ENCODE results near the gene CACNA1G.

CACNA1G gene

DNA sequence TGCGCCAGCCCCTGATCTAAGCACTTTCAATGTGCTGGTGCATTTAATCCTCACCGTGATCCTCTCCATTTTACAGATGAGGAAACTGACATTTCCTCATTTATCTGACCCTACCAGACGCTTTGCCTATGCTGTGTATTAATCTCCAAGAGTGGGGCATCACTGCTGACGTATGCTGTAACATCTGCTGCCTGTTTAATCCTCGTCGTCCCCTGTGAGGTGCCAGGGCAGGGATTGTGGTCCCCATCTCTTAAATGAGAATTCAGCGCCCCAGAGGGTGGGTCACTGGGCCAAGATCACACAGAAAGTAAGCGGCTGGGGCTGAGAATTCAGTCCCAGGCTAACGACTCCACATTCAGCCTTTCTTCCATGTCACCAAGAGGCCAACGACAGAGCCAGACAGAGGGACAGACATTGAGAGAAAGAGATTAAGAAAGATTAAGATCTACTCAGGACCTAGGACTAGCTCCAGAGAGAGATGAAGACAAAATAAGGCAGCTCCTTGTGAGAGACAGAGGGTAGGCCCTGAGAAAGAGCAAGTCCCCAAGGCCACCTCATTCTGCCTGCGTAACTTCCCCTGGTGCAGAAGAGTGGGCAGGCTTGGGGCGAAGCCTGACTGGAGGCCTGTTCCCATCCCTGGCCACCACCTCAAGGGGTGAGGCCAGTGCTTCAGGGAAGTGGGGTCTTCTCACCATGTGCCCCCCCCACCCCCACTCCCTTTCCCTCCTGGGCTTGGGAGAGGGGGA lies 13.5 kb downstream of the CACNA1G start:
- ATAC-seq (replicated peaks) (no peak), DNase-seq (no peak)
- Mint-ChIP-seq H3K9me3 (no peaks in the 10 kb centered on the region), H3K27ac (no peak overlapping the region), H3K4me3 (no peak overlapping the region), H3K36me3 (no peaks in the 10 kb centered on the region), H3K4me1 (peaks cover 0 to 2% of the 10 kb centered on the region in 2 donors), H3K27me3 (peaks cover 49 to 60% of the 10 kb centered on the region in 2 donors)

DNA sequence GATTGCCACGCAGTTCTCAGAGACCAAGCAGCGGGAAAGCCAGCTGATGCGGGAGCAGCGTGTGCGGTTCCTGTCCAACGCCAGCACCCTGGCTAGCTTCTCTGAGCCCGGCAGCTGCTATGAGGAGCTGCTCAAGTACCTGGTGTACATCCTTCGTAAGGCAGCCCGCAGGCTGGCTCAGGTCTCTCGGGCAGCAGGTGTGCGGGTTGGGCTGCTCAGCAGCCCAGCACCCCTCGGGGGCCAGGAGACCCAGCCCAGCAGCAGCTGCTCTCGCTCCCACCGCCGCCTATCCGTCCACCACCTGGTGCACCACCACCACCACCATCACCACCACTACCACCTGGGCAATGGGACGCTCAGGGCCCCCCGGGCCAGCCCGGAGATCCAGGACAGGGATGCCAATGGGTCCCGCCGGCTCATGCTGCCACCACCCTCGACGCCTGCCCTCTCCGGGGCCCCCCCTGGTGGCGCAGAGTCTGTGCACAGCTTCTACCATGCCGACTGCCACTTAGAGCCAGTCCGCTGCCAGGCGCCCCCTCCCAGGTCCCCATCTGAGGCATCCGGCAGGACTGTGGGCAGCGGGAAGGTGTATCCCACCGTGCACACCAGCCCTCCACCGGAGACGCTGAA lies 15.2 kb downstream of the CACNA1G start:
- H3K36me3 Mint-ChIP-seq: no peaks in the 10 kb centered on the region
- H3K27ac Mint-ChIP-seq: no peak overlapping the region
- no peak for DNase-seq
- H3K4me1 Mint-ChIP-seq: peaks cover 0 to 2% of the 10 kb centered on the region in 2 donors
- ATAC-seq (replicated peaks): no peak
- H3K27me3 Mint-ChIP-seq: peaks cover 46 to 60% of the 10 kb centered on the region in 2 donors
- no peaks in the 10 kb centered on the region for H3K9me3 Mint-ChIP-seq
- no peak overlapping the region for H3K4me3 Mint-ChIP-seq

DNA sequence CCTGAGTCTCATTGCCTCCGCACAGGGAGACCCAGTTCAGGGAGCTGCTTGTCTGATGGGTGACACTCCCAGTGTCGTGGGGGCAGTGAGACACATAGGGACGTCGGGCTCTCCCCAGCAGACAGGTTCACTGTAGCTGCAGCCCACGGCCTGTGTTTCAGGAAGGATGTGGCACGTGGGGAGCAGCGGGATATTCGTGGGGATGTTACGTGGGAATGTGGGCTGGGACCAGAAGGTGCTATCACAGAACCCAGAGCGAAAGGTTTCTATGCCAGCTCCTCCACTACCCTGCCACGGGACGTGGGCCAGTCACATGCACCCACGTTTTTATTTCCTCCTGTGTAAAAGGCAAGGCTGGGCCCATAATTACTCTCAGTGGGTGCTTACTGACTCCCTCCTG lies 16.3 kb downstream of the CACNA1G start:
- peaks cover 45 to 61% of the 10 kb centered on the region in 2 donors for H3K27me3 Mint-ChIP-seq
- no peak for ATAC-seq (replicated peaks)
- no peaks in the 10 kb centered on the region for H3K36me3 Mint-ChIP-seq
- no peak for DNase-seq
- H3K4me3 Mint-ChIP-seq: no peak overlapping the region
- peaks cover 0 to 2% of the 10 kb centered on the region in 2 donors for H3K4me1 Mint-ChIP-seq
- no peaks in the 10 kb centered on the region for H3K9me3 Mint-ChIP-seq
- no peak overlapping the region for H3K27ac Mint-ChIP-seq

DNA sequence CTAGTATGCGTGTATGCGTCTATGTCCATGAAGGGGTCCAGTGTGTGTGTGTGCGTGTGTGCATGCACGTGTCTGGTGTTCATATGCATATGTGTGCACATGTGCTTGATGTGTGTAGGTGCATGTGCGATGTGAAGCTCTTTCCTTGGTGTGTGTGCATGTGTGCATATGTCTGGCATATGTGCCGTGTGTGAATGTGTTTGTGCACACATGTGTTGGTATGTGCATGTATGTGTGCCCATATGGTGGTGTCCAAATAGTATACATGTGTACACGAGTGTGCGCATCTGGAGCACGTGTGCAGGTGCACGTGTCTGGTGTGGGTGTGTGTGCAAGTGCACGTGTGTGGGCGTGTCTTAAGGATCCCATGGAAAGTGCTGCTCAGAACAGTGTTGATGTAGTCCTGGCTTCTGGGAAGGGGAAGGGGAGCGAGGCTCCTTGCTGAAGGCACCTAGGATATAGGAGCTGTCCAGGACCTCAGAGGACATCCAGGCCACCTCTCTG lies 17.0 kb downstream of the CACNA1G start:
- Mint-ChIP-seq H3K36me3 (no peaks in the 10 kb centered on the region), H3K27me3 (peaks cover 45 to 62% of the 10 kb centered on the region in 2 donors), H3K4me1 (peaks cover 0 to 2% of the 10 kb centered on the region in 2 donors), H3K27ac (no peak overlapping the region), H3K9me3 (no peaks in the 10 kb centered on the region), H3K4me3 (no peak overlapping the region)
- DNase-seq: no peak
- no peak for ATAC-seq (replicated peaks)

DNA sequence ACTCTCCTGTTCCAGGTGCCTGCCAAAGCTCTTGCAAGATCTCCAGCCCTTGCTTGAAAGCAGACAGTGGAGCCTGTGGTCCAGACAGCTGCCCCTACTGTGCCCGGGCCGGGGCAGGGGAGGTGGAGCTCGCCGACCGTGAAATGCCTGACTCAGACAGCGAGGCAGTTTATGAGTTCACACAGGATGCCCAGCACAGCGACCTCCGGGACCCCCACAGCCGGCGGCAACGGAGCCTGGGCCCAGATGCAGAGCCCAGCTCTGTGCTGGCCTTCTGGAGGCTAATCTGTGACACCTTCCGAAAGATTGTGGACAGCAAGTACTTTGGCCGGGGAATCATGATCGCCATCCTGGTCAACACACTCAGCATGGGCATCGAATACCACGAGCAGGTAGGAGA lies 17.7 kb downstream of the CACNA1G start:
- no peak overlapping the region for H3K4me3 Mint-ChIP-seq
- no peaks in the 10 kb centered on the region for H3K36me3 Mint-ChIP-seq
- peaks cover 0 to 2% of the 10 kb centered on the region in 2 donors for H3K4me1 Mint-ChIP-seq
- no peaks in the 10 kb centered on the region for H3K9me3 Mint-ChIP-seq
- H3K27me3 Mint-ChIP-seq: peaks cover 45 to 61% of the 10 kb centered on the region in 2 donors
- no peak for ATAC-seq (replicated peaks)
- H3K27ac Mint-ChIP-seq: no peak overlapping the region
- DNase-seq: no peak

DNA sequence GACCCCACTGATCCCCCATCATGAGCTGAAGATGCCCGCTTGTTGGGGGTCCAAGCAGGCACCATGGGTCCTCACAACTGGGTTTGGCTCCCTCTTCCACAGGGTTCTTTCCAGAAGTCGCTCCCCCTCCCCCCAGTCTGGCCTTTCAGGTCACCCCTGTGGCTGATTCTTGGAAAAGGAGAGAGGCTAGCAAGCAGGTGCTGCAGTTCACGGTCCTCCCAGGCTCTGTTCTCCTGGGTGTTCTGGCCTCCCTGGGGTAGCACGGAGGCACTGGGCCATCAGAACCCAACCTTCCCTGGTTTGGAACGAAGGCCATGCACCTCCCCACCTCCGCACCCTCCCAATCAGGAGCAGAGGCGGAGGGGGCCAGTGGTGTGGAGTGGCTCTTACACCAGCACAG lies 18.9 kb downstream of the CACNA1G start:
- no peaks in the 10 kb centered on the region for H3K9me3 Mint-ChIP-seq
- peaks cover 0 to 2% of the 10 kb centered on the region in 2 donors for H3K4me1 Mint-ChIP-seq
- no peak for DNase-seq
- no peak overlapping the region for H3K4me3 Mint-ChIP-seq
- no peaks in the 10 kb centered on the region for H3K36me3 Mint-ChIP-seq
- peaks cover 54 to 67% of the 10 kb centered on the region in 2 donors for H3K27me3 Mint-ChIP-seq
- no peak for ATAC-seq (replicated peaks)
- H3K27ac Mint-ChIP-seq: no peak overlapping the region

DNA sequence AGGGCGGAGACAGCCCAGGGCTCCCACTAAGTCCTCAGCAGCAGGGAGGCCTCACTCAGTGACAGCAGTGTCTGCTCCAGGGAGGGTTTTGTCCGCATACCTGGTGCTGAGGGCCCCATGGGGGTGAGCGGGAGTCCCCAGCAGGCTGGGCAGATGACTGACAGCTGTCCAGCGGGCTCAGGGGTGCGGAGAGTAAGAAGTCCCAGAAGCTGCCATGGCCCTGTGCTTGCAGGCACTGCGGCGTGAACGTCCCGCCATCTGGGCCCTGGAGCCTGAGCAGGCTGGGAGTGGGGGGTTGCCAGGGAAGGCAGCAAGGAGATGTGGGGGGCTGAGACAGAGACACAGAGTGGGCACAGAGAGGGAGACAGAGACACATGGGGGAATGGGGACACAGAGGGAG lies 20.1 kb downstream of the CACNA1G start:
- H3K9me3 Mint-ChIP-seq: no peaks in the 10 kb centered on the region
- peaks cover 0 to 2% of the 10 kb centered on the region in 2 donors for H3K4me1 Mint-ChIP-seq
- ATAC-seq (replicated peaks): no peak
- H3K27me3 Mint-ChIP-seq: peaks cover 55 to 67% of the 10 kb centered on the region in 2 donors
- H3K36me3 Mint-ChIP-seq: no peaks in the 10 kb centered on the region
- H3K27ac Mint-ChIP-seq: no peak overlapping the region
- H3K4me3 Mint-ChIP-seq: no peak overlapping the region
- DNase-seq: no peak

DNA sequence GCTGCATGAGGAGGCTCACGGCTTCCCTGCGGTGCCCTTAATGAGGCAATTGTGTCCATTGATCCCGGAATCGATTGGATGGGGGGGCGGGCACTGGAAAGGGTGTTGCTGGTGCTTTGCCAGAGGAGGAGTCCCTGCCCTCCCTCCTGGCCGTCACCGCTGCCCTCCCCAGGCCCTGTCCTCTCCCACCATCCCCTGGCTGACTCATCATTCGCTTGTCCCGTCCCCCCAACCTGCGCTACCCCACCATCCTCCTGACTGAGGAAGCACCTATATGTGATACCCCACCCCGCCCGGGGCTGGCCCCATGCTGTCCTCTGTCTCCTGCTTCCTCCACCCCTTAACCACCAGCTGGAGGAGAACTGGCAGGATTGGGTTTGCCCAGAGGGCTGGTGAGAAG lies 20.8 kb downstream of the CACNA1G start:
- ATAC-seq (replicated peaks) (no peak), DNase-seq (no peak)
- peaks cover 0 to 2% of the 10 kb centered on the region in 2 donors for H3K4me1 Mint-ChIP-seq
- no peaks in the 10 kb centered on the region for H3K9me3 Mint-ChIP-seq
- H3K4me3 Mint-ChIP-seq: no peak overlapping the region
- H3K36me3 Mint-ChIP-seq: no peaks in the 10 kb centered on the region
- no peak overlapping the region for H3K27ac Mint-ChIP-seq
- peaks cover 56 to 69% of the 10 kb centered on the region in 2 donors for H3K27me3 Mint-ChIP-seq

DNA sequence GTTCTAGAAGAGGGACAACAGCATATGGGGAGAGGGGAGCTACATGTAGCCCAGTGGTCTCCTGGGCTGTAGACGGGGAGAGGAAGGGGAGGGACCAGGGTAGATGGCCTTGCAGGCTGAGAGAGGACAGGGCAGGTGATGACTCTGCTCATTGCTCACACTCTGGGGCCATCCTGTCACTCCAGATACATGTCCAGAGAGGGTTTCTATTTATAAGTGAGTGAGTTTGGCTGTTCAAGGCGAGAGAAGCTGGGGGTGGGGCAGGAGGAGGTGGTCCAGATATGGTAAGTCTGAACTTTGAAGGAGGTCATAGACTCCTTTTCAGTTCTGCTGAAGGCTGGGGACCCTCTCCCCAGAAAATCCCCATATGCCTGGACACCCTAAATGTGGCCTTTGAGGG lies 22.2 kb downstream of the CACNA1G start:
- peaks cover 50 to 67% of the 10 kb centered on the region in 2 donors for H3K27me3 Mint-ChIP-seq
- H3K36me3 Mint-ChIP-seq: no peaks in the 10 kb centered on the region
- peaks cover 0 to 2% of the 10 kb centered on the region in 2 donors for H3K4me1 Mint-ChIP-seq

DNA sequence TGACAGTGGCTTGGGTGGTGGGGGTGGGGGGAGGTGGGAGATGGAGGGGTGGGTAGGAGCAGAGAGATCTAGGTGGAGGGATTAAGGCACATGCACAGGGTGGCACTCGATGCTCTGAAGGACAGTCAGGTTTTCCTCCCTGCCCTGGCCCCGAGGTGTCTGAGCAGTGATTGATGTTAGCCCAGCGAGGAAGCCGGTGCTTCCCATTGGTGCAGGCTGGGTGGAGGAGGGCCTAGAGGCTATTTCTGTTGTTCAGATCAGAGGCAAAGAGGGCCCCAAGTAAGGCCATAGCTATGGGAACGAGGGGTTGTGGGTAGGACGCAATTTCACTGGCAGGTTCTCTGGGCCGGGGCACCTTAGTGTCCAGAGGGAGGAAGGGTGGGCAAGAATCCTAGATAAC lies 23.1 kb downstream of the CACNA1G start:
- peaks cover 44 to 58% of the 10 kb centered on the region in 2 donors for H3K27me3 Mint-ChIP-seq
- no peaks in the 10 kb centered on the region for H3K36me3 Mint-ChIP-seq
- H3K4me1 Mint-ChIP-seq: peaks cover 0 to 2% of the 10 kb centered on the region in 2 donors
- no peaks in the 10 kb centered on the region for H3K9me3 Mint-ChIP-seq
- H3K4me3 Mint-ChIP-seq: no peak overlapping the region
- DNase-seq (no peak), ATAC-seq (replicated peaks) (no peak)
- H3K27ac Mint-ChIP-seq: no peak overlapping the region

More for the DNA sequence above, 22.2 kb downstream of the CACNA1G start:
- no peak for DNase-seq
- no peaks in the 10 kb centered on the region for H3K9me3 Mint-ChIP-seq
- no peak for ATAC-seq (replicated peaks)
- H3K4me3 Mint-ChIP-seq: no peak overlapping the region
- no peak overlapping the region for H3K27ac Mint-ChIP-seq

DNA sequence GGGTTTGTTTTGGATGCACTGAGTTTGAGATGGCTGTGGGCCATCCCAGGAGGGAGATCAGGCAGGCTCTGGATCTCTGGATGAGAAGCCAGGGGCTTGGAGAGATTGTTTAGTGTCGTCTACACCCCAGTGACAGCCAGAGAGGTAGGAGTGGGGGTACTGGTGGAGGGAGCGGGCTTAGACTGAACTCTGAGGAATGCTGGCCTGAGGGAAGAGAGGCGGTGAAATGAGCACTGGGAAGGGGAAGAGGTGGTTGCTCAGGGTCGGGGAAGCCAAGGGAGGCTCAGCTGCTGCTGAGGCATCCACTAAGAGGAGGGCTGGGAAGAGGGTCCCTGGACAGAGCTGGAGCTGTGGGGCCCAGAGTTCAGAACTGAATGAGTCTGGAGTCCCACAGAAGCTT lies 23.6 kb downstream of the CACNA1G start:
- no peak overlapping the region for H3K4me3 Mint-ChIP-seq
- ATAC-seq (replicated peaks) (no peak), DNase-seq (no peak)
- peaks cover 0 to 2% of the 10 kb centered on the region in 2 donors for H3K4me1 Mint-ChIP-seq
- H3K27ac Mint-ChIP-seq: no peak overlapping the region
- peaks cover 41 to 53% of the 10 kb centered on the region in 2 donors for H3K27me3 Mint-ChIP-seq
- no peaks in the 10 kb centered on the region for H3K36me3 Mint-ChIP-seq
- no peaks in the 10 kb centered on the region for H3K9me3 Mint-ChIP-seq

DNA sequence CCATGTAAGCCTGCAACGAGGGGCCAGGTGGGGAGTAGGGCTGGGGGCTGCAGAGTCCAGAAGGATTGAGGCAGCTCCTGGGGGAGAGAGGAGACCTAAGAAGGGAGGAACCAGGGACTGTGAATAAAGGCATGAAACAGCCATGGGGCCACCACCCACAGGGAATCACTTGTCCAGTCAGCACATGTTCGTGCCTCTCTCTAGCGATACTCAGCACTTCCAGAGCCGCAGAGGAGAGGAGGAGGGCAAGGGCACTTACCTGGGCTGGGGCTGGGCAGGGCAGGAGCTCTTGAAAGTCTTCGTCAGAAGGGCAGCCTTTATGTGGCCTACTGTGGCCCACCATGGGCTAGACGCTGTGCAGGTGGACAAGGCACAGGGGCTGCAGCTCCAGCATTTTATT lies 24.2 kb downstream of the CACNA1G start:
- H3K27ac Mint-ChIP-seq: no peak overlapping the region

DNA sequence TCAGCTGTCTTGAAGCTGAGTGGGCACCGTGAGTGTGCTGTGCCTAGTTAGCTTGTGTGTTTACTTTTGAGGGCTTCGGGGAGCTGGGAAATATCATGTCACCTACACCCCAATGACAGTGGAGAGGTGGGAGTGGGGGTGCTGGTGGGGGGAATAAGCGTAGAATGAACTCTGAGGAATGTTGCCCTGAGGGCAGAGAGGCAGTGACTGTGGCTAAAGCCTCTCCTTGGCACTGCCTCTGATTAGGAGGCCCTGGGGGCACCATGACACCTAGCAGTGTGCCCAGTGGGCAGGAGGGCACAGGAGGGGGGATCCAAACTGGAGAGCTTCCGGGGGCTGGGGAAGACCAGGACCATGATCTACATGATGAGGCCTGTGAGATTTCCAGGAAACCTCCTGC lies 24.8 kb downstream of the CACNA1G start:
- no peaks in the 10 kb centered on the region for H3K9me3 Mint-ChIP-seq
- DNase-seq: no peak
- ATAC-seq (replicated peaks): no peak
- H3K36me3 Mint-ChIP-seq: no peaks in the 10 kb centered on the region
- no peak overlapping the region for H3K27ac Mint-ChIP-seq
- no peak overlapping the region for H3K4me3 Mint-ChIP-seq
- H3K27me3 Mint-ChIP-seq: peaks cover 44 to 47% of the 10 kb centered on the region in 2 donors
- H3K4me1 Mint-ChIP-seq: peaks cover 0 to 2% of the 10 kb centered on the region in 2 donors

More for the DNA sequence above, 24.2 kb downstream of the CACNA1G start:
- Mint-ChIP-seq H3K9me3 (no peaks in the 10 kb centered on the region), H3K4me1 (peaks cover 0 to 2% of the 10 kb centered on the region in 2 donors), H3K27me3 (peaks cover 44 to 52% of the 10 kb centered on the region in 2 donors), H3K4me3 (no peak overlapping the region), H3K36me3 (no peaks in the 10 kb centered on the region)
- DNase-seq: no peak
- no peak for ATAC-seq (replicated peaks)

DNA sequence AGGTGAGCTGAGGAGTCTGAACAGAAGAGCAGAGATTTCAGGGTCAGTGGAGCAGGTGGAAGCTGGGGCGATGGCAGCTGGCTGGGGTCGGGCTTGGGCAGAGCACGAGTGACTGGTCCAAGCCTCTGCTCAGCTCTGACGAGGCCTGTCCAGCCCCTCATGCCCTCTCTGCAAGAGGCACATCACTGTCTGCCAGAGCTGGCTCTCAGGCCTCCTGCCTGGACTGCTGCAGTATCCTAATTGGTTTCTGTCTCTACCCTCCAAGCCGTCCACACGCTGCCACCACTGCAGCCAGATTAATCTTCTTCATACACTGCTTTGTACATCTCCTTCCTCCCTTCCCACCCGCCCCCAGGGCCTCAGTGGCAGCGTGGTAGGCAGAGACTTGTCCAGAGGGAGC lies 25.4 kb downstream of the CACNA1G start:
- H3K4me3 Mint-ChIP-seq: no peak overlapping the region
- peaks cover 0 to 2% of the 10 kb centered on the region in 2 donors for H3K4me1 Mint-ChIP-seq
- no peak overlapping the region for H3K27ac Mint-ChIP-seq
- DNase-seq: no peak
- no peaks in the 10 kb centered on the region for H3K9me3 Mint-ChIP-seq
- H3K27me3 Mint-ChIP-seq: peaks cover 38 to 42% of the 10 kb centered on the region in 2 donors
- no peak for ATAC-seq (replicated peaks)
- H3K36me3 Mint-ChIP-seq: no peaks in the 10 kb centered on the region

All from stimulated activated naive B cell treated with anti-CD40 and anti-IgM and Interleukin-4, amounts not matched to agents 10 μg/mL and 1 μg/mL and 100 μg/mL, for 72 hours (primary cell).